ENCODE results near the gene YJEFN3. TPM values are rescaled to one million over a fixed set of nuclear protein-coding genes. Genes with fewer than 3 reads are reported as not detected.

YJEFN3 gene
- total RNA-seq, 1 experiment from 2014 or later: 11.1 TPM

- POLR2A ChIA-PET: no interaction called here
- Mint-ChIP-seq H3K36me3 (peaks cover 20% of the 10 kb centered on the region), H3K27ac (no peak overlapping the region), H3K4me1 (peaks cover 4% of the 10 kb centered on the region; the same call in 1 of the 2 replicates), H3K9me3 (no peaks in the 10 kb centered on the region), H3K27me3 (ENCODE audit: low read depth) (no peaks in the 10 kb centered on the region), H3K4me3 (peak overlapping the region; percentile 90)
- CTCF ChIA-PET: interaction anchor here (1.6 to 2.5 kb wide), 2 partner anchors 37 to 150 kb away, joined by 5 to 12 read pairs; no protein-coding TSS in a partner anchor
- ATAC-seq (no peak), DNase-seq (ENCODE audit: low spot score) (no peak)
- TF ChIP-seq ZNF121 (CRISPR knock-in tag; IDR thresholded peaks at IDR 0.05) (peak; percentile 52; the same call in 1 of the 2 replicates), AR (CRISPR knock-in tag; IDR thresholded peaks at IDR 0.05) (no peak), IRF1 (CRISPR knock-in tag; IDR thresholded peaks at IDR 0.05) (no peak)
Measured at GRCh38 chr19:19517235-19517619, 11.5 kb upstream of the YJEFN3 start.

DNA sequence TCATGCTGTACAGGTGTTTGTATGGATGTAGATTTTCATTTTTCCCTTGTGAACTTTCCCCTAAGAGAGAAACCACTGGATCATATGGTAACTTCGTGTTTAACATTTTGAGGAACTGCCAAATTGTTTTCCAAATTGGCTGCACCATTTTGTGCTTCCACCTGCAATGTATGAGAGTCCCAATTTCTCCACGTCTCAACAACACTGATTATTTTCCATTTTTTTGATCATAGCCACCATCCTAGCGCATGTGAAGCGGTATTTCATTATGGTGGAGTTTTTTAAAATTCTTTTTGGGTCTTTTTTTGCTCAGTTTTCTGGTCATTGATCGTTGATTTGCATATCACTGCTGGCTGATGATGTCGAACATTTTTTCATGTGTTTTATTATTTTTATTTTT, 7.7 kb upstream of the YJEFN3 start:
- peak overlapping the region; percentile 38; the same call in 1 of the 2 replicates for H3K27ac Mint-ChIP-seq
- H3K27me3 Mint-ChIP-seq (ENCODE audit: low read depth): no peaks in the 10 kb centered on the region
- ChIA-PET POLR2A (no interaction called here), CTCF (no interaction called here)
- H3K4me1 Mint-ChIP-seq: 0 out of 2 replicates have a peak, but pooled peaks cover 2% of the 10 kb centered on the region
- no peaks in the 10 kb centered on the region for H3K9me3 Mint-ChIP-seq
- DNase-seq (ENCODE audit: low spot score) (no peak), ATAC-seq (no peak)
- no peak for TF ChIP-seq SMAD4 (CRISPR knock-in tag; IDR thresholded peaks at IDR 0.05)
- no peak for TF ChIP-seq GTF2I (CRISPR knock-in tag; conservative IDR thresholded peaks at IDR 0.05)
- TF ChIP-seq GABPB1 (CRISPR knock-in tag; IDR thresholded peaks at IDR 0.05): no peak
- TF ChIP-seq PREB (CRISPR knock-in tag; IDR thresholded peaks at IDR 0.05; ENCODE audit: borderline replicate concordance): no peak
- TF ChIP-seq FOXJ3 (CRISPR knock-in tag; IDR thresholded peaks at IDR 0.05; ENCODE audit: borderline replicate concordance): no peak
- TF ChIP-seq ESRRA (CRISPR knock-in tag; IDR thresholded peaks at IDR 0.05; ENCODE audit: borderline replicate concordance): no peak
- TF ChIP-seq PRRX2 (CRISPR knock-in tag; IDR thresholded peaks at IDR 0.05): no peak
- TF ChIP-seq, protein P1, sequence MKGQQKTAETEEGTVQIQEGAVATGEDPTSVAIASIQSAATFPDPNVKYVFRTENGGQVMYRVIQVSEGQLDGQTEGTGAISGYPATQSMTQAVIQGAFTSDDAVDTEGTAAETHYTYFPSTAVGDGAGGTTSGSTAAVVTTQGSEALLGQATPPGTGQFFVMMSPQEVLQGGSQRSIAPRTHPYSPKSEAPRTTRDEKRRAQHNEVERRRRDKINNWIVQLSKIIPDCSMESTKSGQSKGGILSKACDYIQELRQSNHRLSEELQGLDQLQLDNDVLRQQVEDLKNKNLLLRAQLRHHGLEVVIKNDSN (CRISPR knock-in tag; IDR thresholded peaks at IDR 0.05): no peak
- no peak for TF ChIP-seq TP53 (CRISPR knock-in tag; IDR thresholded peaks at IDR 0.05)
- TF ChIP-seq ERG (CRISPR knock-in tag; IDR thresholded peaks at IDR 0.05): no peak
- TF ChIP-seq ZNF232 (CRISPR knock-in tag; IDR thresholded peaks at IDR 0.05): no peak
- TF ChIP-seq, protein P2, sequence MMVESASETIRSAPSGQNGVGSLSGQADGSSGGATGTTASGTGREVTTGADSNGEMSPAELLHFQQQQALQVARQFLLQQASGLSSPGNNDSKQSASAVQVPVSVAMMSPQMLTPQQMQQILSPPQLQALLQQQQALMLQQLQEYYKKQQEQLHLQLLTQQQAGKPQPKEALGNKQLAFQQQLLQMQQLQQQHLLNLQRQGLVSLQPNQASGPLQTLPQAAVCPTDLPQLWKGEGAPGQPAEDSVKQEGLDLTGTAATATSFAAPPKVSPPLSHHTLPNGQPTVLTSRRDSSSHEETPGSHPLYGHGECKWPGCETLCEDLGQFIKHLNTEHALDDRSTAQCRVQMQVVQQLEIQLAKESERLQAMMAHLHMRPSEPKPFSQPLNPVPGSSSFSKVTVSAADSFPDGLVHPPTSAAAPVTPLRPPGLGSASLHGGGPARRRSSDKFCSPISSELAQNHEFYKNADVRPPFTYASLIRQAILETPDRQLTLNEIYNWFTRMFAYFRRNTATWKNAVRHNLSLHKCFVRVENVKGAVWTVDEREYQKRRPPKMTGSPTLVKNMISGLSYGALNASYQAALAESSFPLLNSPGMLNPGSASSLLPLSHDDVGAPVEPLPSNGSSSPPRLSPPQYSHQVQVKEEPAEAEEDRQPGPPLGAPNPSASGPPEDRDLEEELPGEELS (CRISPR knock-in tag; IDR thresholded peaks at IDR 0.05): no peak
- TF ChIP-seq MXD4 (CRISPR knock-in tag; IDR thresholded peaks at IDR 0.05; ENCODE audit: borderline replicate concordance): no peak
- no peak for TF ChIP-seq AFF4 (CRISPR knock-in tag; IDR thresholded peaks at IDR 0.05; ENCODE audit: borderline replicate concordance)
- TF ChIP-seq TCF7 (CRISPR knock-in tag; IDR thresholded peaks at IDR 0.05; ENCODE audit: low read depth): no peak
- no peak for TF ChIP-seq CREM (CRISPR knock-in tag; IDR thresholded peaks at IDR 0.05)
- H3K36me3 Mint-ChIP-seq: peaks cover 27% of the 10 kb centered on the region
- H3K4me3 Mint-ChIP-seq: no peak overlapping the region
